GM21786 (cell line): ENCODE measurements around the gene CXCR2.
A peak's percentile ranks its signal among the peaks of the same experiment; 100 is the strongest.

Source experiments
- ATAC-seq: cut with Tn5 transposase; IDR thresholded peaks from one replicate; pipeline ENCODE4 v1.9.1; 2021; ENCODE audit not compliant: unreplicated experiment

The CXCR2 gene

DNA sequence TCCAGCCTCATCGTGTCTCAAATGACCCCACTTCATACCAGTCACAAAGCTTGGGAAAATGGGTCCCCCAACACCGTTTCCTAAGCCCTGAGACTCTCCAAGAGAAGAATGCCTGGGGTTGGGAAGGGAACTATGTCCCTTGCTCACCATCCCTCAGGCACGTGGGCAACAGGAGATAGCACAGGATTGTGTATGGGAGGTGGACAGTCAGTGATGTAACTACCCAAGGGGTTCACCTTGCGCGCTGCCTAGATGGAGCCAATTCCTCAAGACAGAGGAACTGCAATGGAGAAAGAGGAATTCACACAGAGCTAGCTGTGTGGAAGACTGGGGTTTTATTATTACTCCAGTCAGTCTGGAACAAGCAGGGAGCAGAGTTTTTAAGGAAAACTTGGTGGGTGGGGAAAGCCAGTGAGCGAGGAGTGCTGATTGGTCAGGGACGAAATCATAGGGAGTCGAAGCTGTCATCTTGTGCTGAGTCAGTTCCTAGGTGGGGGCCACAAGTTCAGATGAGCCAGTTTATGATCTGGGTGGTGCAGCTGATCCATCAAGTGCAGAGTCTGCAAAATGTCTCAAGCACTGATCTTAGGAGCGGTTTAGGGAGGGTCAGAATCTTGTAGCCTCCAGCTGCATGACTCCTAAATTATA is 54.8 kb downstream of the CXCR2 start:
- no peak for ATAC-seq

- no peak for ATAC-seq
Measured at GRCh38 chr2:218184331-218184730, 58.5 kb downstream of the CXCR2 start.

GRCh38 chr2:218186355-218186766 is 60.5 kb downstream of the CXCR2 start:
- peak; percentile 65 for ATAC-seq
